OCI-LY7 (cell line): ENCODE data around the gene SLC1A7.

ENCODE experiments used
- CTCF ChIP-seq: fragments of 200-600 bp; sonication (generic); conservative IDR thresholded peaks from 2 replicates; pipeline ENCODE4 v1.5.1; 2014; ENCODE audit warnings: mild to moderate bottlenecking, antibody characterized with exemption, low read length, moderate library complexity, mixed read lengths
- EZH2phosphoT487 ChIP-seq: fragments of 200-600 bp; sonication (generic); IDR thresholded peaks from 2 replicates; pipeline ENCODE4 v1.6.1; 2018; ENCODE audit warnings: low read depth, borderline replicate concordance, mild to moderate bottlenecking, mixed run types, antibody characterized with exemption, low read length, moderate library complexity, mixed read lengths

- TF ChIP-seq CTCF: no peak
- TF ChIP-seq EZH2phosphoT487: no peak
These were observed 2.7 kb upstream of the SLC1A7 start for GRCh38 chr1:53145051-53145600.
